Coronary artery (tissue), 2 donors: Measurements from ENCODE around the gene CHSY3.

Source experiments
- DNase-seq: peaks from one replicate; pipeline ENCODE4 v3.0.0-alpha.2; 2017; ENCODE audit warnings: low spot score
- H3K27ac ChIP-seq, 2 donors: fragments of 200-600 bp; sonication (generic); one replicate each; pipeline ENCODE4 v1.5.1; 2016 to 2019
- H3K4me3 ChIP-seq: fragments of 200-600 bp; sonication (generic); 2 replicates; pipeline ENCODE4 v1.5.1; 2016; ENCODE audit warnings: mild to moderate bottlenecking, moderate library complexity
- CTCF ChIP-seq: fragments of 200-600 bp; sonication (generic); IDR thresholded peaks from one replicate; pipeline ENCODE4 v1.5.1; 2019; ENCODE audit warnings: antibody characterized with exemption

CHSY3 gene

DNA sequence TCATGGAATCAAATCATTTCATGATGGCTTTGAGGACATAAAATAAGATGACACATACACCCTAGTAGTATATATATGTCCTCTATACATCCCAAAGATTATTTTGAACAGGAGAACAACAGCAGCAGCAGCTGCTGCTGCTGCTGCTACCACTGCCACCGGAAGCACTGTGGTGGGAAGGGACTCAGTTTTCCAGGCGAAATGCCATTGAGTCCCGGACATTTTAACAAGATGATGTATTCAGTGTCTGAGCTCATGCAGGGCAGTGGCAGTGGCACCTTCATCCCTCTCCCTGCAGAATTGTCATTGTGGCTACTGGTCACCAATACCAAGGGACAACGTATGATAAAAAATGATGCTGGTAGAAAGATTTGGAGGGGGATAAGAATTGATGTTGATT is 151.3 kb downstream of the CHSY3 start:
- no peak overlapping the region for H3K4me3 ChIP-seq
- no peak for TF ChIP-seq CTCF
- DNase-seq = no peak
- H3K27ac ChIP-seq = no peak overlapping the region

- H3K4me3 ChIP-seq = no peak overlapping the region
- no peak for DNase-seq
- no peak for TF ChIP-seq CTCF
- no peak overlapping the region for H3K27ac ChIP-seq
Observed at GRCh38 chr5:130061746-130062145, 157.5 kb downstream of the CHSY3 start.

DNA sequence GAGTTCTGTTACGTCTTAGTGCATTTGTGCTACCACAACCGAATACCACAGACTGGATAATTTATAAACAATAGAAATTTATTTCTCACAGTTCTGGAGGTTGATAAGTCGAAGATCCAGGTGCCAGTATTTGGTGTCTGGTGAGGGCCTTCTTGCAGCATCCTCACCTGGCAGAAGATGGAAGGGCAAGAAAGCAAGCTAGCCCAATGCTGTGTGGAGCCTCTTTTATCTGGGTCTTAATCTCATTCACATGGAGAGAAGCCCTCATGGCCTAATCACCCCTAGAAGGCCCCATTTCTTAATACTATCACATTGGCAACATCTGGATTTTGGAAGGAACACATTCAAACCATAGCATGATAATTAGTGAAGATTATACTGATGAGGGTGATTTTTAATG is 159.3 kb downstream of the CHSY3 start:
- Histone ChIP-seq H3K27ac (no peak overlapping the region), H3K4me3 (no peak overlapping the region)
- no peak for TF ChIP-seq CTCF
- DNase-seq = no peak

DNA sequence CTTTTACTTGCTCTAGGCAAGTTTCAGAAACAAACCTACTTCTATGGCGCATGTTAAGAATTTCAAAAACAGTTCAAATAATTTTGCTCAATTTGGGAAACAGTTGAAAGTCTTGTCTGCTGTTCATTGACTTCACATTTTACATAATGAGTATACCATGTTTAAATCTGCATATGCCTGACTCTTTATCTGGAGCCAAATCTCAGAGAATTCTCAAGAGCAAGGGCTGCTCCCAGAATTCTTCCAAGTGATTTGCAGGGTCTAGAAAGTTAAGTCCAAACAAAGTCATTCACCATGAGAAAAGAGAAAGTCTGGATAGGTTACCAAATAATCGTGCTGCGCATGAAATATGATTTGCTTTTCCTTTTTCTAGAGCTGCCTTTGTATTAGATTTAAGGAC is 160.2 kb downstream of the CHSY3 start:
- no peak for DNase-seq
- Histone ChIP-seq H3K4me3 (no peak overlapping the region), H3K27ac (no peak overlapping the region)
- no peak for TF ChIP-seq CTCF

DNA sequence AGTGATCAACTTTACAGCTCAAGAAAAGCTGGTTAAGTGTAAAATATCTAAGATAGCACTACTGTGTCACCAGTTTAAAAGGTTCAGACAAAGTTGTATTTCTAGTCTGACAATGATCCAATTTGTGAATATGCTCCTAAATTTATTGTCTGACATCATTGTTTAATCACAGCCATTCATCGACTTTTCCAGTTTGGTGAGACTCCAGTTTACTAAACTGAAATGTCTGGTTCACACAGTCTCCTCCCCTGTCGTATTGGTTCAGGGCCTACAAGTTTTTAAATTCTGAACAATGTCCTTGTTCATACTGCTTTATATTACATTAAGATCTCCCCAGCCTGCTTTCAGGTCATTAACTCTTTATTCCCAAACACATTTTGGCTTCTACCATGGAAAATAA is 161.4 kb downstream of the CHSY3 start:
- Histone ChIP-seq H3K27ac (no peak overlapping the region), H3K4me3 (no peak overlapping the region)
- TF ChIP-seq CTCF = no peak
- DNase-seq = no peak

- H3K4me3 ChIP-seq = no peak overlapping the region
- peak overlapping the region; percentile 15 to 35 for H3K27ac ChIP-seq
- no peak for DNase-seq
- no peak for TF ChIP-seq CTCF
Observed at GRCh38 chr5:130066644-130067043, 162.4 kb downstream of the CHSY3 start.

DNA sequence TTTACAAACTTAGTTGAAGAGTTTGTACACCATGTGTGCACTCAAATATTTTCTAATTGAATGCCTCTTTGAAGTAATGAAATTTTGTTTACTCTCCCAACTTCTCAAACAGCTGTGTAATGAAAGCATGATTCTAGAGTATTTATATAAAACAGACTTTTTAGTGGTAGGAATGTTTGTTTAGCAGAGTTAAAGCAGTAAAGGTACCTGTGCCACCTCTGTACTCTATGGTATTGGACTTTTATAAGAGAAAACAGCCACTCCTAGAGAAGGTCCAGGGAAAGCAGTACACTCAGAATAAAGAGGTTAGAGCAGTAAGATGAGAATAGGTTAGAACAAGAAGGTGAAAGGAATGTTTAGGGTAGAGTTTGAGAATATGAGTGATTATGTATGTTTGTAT is 163.1 kb downstream of the CHSY3 start:
- TF ChIP-seq CTCF = no peak
- Histone ChIP-seq H3K4me3 (no peak overlapping the region), H3K27ac (peak overlapping the region in 1 of 2 donors; percentile 35)
- DNase-seq = no peak
